Mucosa of descending colon (tissue), 3 donors: Measurements from ENCODE around the gene AATK. TPM values are rescaled to one million over a fixed set of nuclear protein-coding genes. Genes with fewer than 3 reads are reported as not detected.

Source experiments
- ATAC-seq: fragments of 200-7000 bp; cut with Tn5 transposase; one replicate; pipeline ENCODE4 v1.9.1; 2020; ENCODE audit warnings: mild to moderate bottlenecking, moderate library complexity
- DNase-seq, 3 donors: peaks; one replicate each; pipeline ENCODE4 v3.0.0-alpha.2; 2020
- H3K36me3 ChIP-seq: fragments of 200-600 bp; one replicate; pipeline ENCODE4 v1.8.0; 2021; ENCODE audit warnings: low read depth, mild to moderate bottlenecking
- H3K4me1 ChIP-seq: fragments of 200-600 bp; one replicate; pipeline ENCODE4 v1.8.0; 2021; ENCODE audit warnings: low read depth, mild to moderate bottlenecking
- H3K4me3 ChIP-seq: fragments of 200-600 bp; one replicate; pipeline ENCODE4 v1.8.0; 2021; ENCODE audit warnings: mild to moderate bottlenecking
- H3K9me3 ChIP-seq: fragments of 200-600 bp; one replicate; pipeline ENCODE4 v1.8.0; 2021; ENCODE audit warnings: mild to moderate bottlenecking
- CTCF ChIP-seq: fragments of 200-600 bp; IDR thresholded peaks from one replicate; pipeline ENCODE4 v1.8.0; 2022; ENCODE audit warnings: antibody characterized with exemption, mild to moderate bottlenecking
- intact Hi-C, 2 donors: fragments of 100-400 bp; cut with DNase I in 1 of 2; cut with micrococcal nuclease in 1 of 2; formaldehyde crosslinking; loops; one replicate each; pipeline versions ENCODE4 v1.11.0 to v1.11.1; 2022; cut with DNase I, micrococcal nuclease
- total RNA-seq, 3 donors: library from RNA; stranded (reverse); fragmentation: NEBNext Ultra II Directional in 2 of 3; extraction: Animal tissue kit (Norgen Biotek cat#: 25700) in 2 of 3; gene quantifications; one replicate each; pipeline versions ENCODE4 v1.2.1 to v1.2.4, GENCODE V29; 2021 to 2023
- donor health status: DM: no; HTN: no; CAD: no; lungs with moderate emphysema.
- donor health status: DM: no; HTN: no; CAD: no.
- donor health status: DM: no; HTN: yes; CAD: no.

Gene AATK
- total RNA-seq, 3 donors from 2014 or later, result 9.9 to 23.8 (median 15.6) TPM

DNA sequence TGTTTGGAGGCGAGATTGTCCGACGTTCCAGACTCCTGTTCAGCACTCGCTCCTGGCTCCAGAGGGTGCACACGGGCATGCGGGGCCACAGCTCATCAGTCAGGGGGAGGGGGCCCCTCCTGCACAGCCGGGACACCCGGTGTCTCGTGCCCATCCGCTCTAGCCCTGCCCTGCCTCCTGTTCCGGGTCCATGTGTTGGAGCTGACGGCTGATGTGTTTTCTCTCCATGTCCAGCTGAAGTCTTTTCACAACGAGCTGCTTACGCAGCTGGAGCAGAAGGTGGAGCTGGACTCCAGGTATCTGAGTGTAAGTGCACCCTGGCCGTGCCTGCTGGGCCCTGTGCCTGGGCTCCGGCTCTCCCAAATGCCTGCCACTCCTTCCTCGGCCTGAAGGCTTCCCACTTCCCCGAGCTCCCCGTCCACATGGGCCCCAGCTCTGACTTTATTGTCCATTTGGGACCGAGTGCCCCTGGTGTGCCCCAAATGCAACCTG, 80.6 kb downstream of the AATK start:
- no peak overlapping the region for H3K4me3 ChIP-seq
- ATAC-seq (no peak), DNase-seq (no peak)
- H3K4me1 ChIP-seq, result peaks cover 2% of the 10 kb centered on the region
- H3K36me3 ChIP-seq, result no peaks in the 10 kb centered on the region
- H3K9me3 ChIP-seq, result no peaks in the 10 kb centered on the region
- TF ChIP-seq CTCF, result no peak
- intact Hi-C loops, result no loop called here

- intact Hi-C loops, result no loop called here
- ATAC-seq, result no peak
- Histone ChIP-seq H3K4me3 (no peak overlapping the region), H3K4me1 (no peaks in the 10 kb centered on the region), H3K9me3 (no peaks in the 10 kb centered on the region), H3K36me3 (no peaks in the 10 kb centered on the region)
- DNase-seq, result no peak
- TF ChIP-seq CTCF, result no peak
Measured at GRCh38 chr17:81084680-81085419, 81.2 kb downstream of the AATK start.

- no peaks in the 10 kb centered on the region for H3K9me3 ChIP-seq
- no peaks in the 10 kb centered on the region for H3K36me3 ChIP-seq
- ATAC-seq, result no peak
- H3K4me1 ChIP-seq, result no peaks in the 10 kb centered on the region
- TF ChIP-seq CTCF, result no peak
- intact Hi-C loops, result no loop called here
- no peak overlapping the region for H3K4me3 ChIP-seq
- no peak for DNase-seq
Measured at GRCh38 chr17:81083125-81083765, 82.8 kb downstream of the AATK start.

- Histone ChIP-seq H3K36me3 (no peaks in the 10 kb centered on the region), H3K4me3 (no peak overlapping the region), H3K9me3 (no peaks in the 10 kb centered on the region), H3K4me1 (no peaks in the 10 kb centered on the region)
- DNase-seq, result no peak
- no peak for ATAC-seq
- TF ChIP-seq CTCF, result no peak
- intact Hi-C loops, result no loop called here
Measured at GRCh38 chr17:81082177-81083073, 83.6 kb downstream of the AATK start.

DNA sequence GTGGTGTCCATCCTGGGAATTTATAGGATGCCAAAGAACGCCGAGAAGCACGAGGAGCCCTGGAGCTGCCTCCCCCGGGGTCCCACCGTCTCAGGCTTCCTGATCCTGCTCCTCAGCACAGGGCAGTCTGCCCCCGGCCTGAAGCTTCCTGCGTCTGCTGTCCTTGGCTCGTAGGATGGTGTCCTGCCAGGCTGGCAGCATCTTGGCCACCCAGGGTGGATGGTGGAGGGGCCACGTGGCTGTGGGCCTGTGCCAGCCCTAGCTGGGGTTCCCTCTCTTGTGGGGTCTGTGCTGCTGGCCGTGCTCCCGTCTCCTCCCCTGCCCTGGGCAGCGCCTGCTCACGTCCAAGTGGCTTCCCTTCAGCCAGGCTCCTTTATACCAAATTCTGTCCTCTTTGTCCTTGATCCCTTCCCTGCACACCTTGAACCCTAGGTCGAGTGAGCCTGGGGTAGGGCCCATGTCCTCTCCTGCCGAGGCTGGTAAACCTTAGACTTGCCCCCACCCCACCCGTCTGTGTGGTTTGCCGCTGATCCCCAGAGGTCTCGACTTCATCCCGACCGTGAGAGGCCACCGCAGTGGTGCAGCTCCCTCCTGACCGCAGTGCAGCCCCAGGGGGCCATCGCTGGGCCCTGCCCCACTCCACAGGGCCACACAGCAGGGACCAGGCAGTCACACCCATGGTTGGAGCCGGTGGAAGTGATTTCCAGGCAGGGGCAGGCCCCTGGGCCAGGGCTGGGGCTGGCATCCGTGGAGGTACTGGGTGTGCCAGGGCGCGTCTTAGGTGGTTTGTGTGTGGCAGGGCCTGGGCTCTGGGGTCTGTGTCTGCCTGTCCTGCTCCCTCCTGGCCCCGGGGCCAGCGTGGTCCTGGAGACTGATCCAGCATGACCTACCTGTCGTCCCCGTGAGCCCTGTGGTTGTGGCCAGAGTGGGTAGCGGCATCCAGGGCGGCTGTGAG, 84.5 kb downstream of the AATK start:
- Histone ChIP-seq H3K9me3 (no peaks in the 10 kb centered on the region), H3K4me1 (no peaks in the 10 kb centered on the region), H3K4me3 (no peak overlapping the region), H3K36me3 (no peaks in the 10 kb centered on the region)
- ATAC-seq, result no peak
- no peak for TF ChIP-seq CTCF
- intact Hi-C loops, result no loop called here
- no peak for DNase-seq
